Heart left ventricle (tissue), 16 donors: ENCODE data around the gene ZNF326. TPM values are rescaled to one million over a fixed set of nuclear protein-coding genes. Genes with fewer than 3 reads are reported as not detected.

Experiments
- ATAC-seq, 4 donors: fragments of 200-7000 bp; cut with Tn5 transposase; one replicate each; pipeline ENCODE4 v1.9.1; 2020 to 2022; ENCODE audit warnings: moderate library complexity in 4 of 4, mild to moderate bottlenecking in 3 of 4, moderate number of reproducible peaks in 1 of 4
- DNase-seq, 5 donors: peaks; one replicate each; pipeline ENCODE4 v3.0.0-alpha.2; 2020
- H3K27ac ChIP-seq, 12 donors: fragments of 200-600 bp; sonication (generic) in 4 of 12; one replicate each; pipeline versions ENCODE4 v1.5.0 to v1.8.0; 2016 to 2022; ENCODE audit warnings: mild to moderate bottlenecking in 2 of 12
- H3K27me3 ChIP-seq, 9 donors: fragments of 200-600 bp; sonication (generic) in 2 of 9; one replicate each; pipeline versions ENCODE4 v1.5.1 to v1.8.0; 2016 to 2022; ENCODE audit warnings: mild to moderate bottlenecking in 3 of 9
- H3K36me3 ChIP-seq, 9 donors: fragments of 200-600 bp; sonication (generic) in 2 of 9; one replicate each; pipeline versions ENCODE4 v1.5.0 to v1.8.0; 2018 to 2022; ENCODE audit warnings: mild to moderate bottlenecking in 2 of 9
- H3K4me1 ChIP-seq, 12 donors: fragments of 200-600 bp; sonication (generic) in 4 of 12; one replicate each; pipeline versions ENCODE4 v1.5.0 to v1.8.0; 2016 to 2022; ENCODE audit warnings: mild to moderate bottlenecking in 3 of 12
- H3K4me3 ChIP-seq, 12 donors: fragments of 200-600 bp; sonication (generic) in 4 of 12; one replicate each; pipeline versions ENCODE4 v1.5.0 to v1.8.0; 2017 to 2022; ENCODE audit warnings: mild to moderate bottlenecking in 9 of 12, moderate library complexity in 4 of 12
- H3K9me3 ChIP-seq, 12 donors: fragments of 200-600 bp; sonication (generic) in 4 of 12; one replicate each; pipeline versions ENCODE4 v1.5.0 to v1.8.0; 2016 to 2022; ENCODE audit warnings: mild to moderate bottlenecking in 1 of 12
- CTCF ChIP-seq, 12 donors: fragments of 200-600 bp; sonication (generic) in 4 of 12; IDR thresholded peaks; one replicate each; pipeline versions ENCODE4 v1.5.0 to v1.8.0; 2018 to 2022; ENCODE audit warnings: antibody characterized with exemption in 12 of 12, mild to moderate bottlenecking in 5 of 12
- POLR2A ChIP-seq, 2 donors: fragments of 450-650 bp; IDR thresholded peaks; one replicate each; pipeline ENCODE4 v1.6.1; 2017; ENCODE audit warnings: antibody characterized with exemption in 2 of 2, mild to moderate bottlenecking in 2 of 2, moderate library complexity in 2 of 2
- WGBS, 4 donors: extraction: QIAGEN DNeasy Blood & Tissue Kit in 2 of 4; methylation state at CpG; one replicate each; pipeline versions ENCODE4 v1.1.5 to v1.1.7; 2013 to 2018; 5-methylcytosine and 5-hydroxymethylcytosine counted together
- intact Hi-C, 10 donors: fragments of 100-400 bp; cut with DNase I; formaldehyde crosslinking; loops; one replicate each; pipeline versions ENCODE4 v1.11.1 to v1.14.2; 2022
- polyA plus RNA-seq, 2 donors: library from polyadenylated mRNA; stranded (reverse); fragments of 200-250 nt; gene quantifications; one replicate each; pipeline ENCODE4 v1.2.3, GENCODE V29; 2013
- total RNA-seq, 9 donors: library from RNA; depleted of rRNA in 2 of 9; stranded (reverse); fragments of >200 nt in 2 of 9; fragmentation: NEBNext Ultra II Directional in 3 of 9; extraction: Animal tissue kit (Norgen Biotek cat#: 25700) in 3 of 9; gene quantifications; one replicate each; pipeline versions ENCODE4 v1.1.0 to v1.2.4, GENCODE V29; 2016 to 2023
- donor health status: ischemic (EF 13 %, LVEDD 7.1; RV severe dilation, severe dysfunction).
- donor health status: healthy with polysubstance abuse.
- donor health status: DM: no; HTN: yes; CAD: no.
- donor health status: DM: no; HTN: no; CAD: no.
- donor health status: ischemic (EF 25% LVEDD 6.9; RV normal size, moderate dysfunction).
- donor health status: ischemic (EF 25% LVEDD 5.7; RV mildly dilated, moderate dysfunction).
- donor health status: healthy.
- donor health status: DM: yes; HTN: yes; CAD: no.
- donor health status: ischemic (EF 35%, LVEDD 5.7; RV mildly dilated, moderate dysfunction).
- donor health status: nonischemic (EF 11% LVEDD 7.7; RV severe dilation, severe dysfunction).
- donor health status: DM: yes; HTN: yes; CAD: no.
- donor health status: PGD.
- donor health status: ischemic (EF 29% LVEDD 5.4; RV normal size, mild dysfunction).
- donor health status: nonischemic (EF 23%, LVEDD 6.1; RV moderate dilation, normal function).

Gene ZNF326
- total and polyA plus RNA-seq, 11 donors: 4.9 to 14.7 (median 10.9) TPM

- intact Hi-C loops: loop anchor here in 2 of 10 donors (10.0 kb wide), 2 partner anchors 108 to 148 kb away; no protein-coding TSS in a partner anchor
- Histone ChIP-seq H3K4me1 (peaks cover 0 to 16% (median 0%) of the 10 kb centered on the region in 12 donors), H3K36me3 (no peaks in the 10 kb centered on the region), H3K9me3 (no peaks in the 10 kb centered on the region), H3K27me3 (no peaks in the 10 kb centered on the region), H3K4me3 (no peak overlapping the region), H3K27ac (no peak overlapping the region)
- DNase-seq (no peak), ATAC-seq (no peak)
- 92 to 98% (median 97%) methylated on average over 2 of the region's 2 CpGs for WGBS, 4 donors
- no peak for TF ChIP-seq POLR2A (IDR thresholded peaks at IDR 0.05)
- no peak for TF ChIP-seq CTCF (IDR thresholded peaks at IDR 0.05)
These were observed 42.2 kb upstream of the ZNF326 start for GRCh38 chr1:89952605-89953130.

DNA sequence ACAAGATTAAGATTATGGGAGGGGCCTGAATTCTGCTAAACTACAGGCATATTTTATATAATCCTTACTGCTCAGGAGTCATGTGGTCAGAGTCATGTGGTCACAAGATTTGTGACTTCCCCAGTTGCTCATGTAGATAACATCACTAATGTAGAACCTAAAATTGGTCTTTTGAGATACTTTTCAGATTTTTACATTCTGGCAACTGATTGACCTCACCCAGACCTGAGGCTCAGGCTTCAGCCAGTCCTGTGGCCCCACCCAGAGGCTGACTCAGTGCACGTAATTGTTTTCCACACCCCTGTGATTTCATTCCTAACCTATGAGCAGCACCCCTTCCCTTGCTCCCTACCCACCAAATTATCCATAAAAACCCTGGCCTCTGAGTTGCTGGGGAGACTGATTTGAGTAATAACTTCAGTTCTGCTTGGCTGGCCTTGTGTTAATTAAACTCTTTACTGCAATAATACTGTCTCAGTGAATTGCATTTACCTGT, 41.7 kb upstream of the ZNF326 start:
- Histone ChIP-seq H3K36me3 (no peaks in the 10 kb centered on the region), H3K4me3 (no peak overlapping the region), H3K27ac (no peak overlapping the region), H3K27me3 (no peaks in the 10 kb centered on the region), H3K9me3 (no peaks in the 10 kb centered on the region), H3K4me1 (peaks cover 0 to 16% (median 0%) of the 10 kb centered on the region in 12 donors)
- TF ChIP-seq CTCF (IDR thresholded peaks at IDR 0.05) (peak in 7 of 12 donors; percentile 9 to 38 (median 25)), POLR2A (IDR thresholded peaks at IDR 0.05) (no peak)
- 44 to 61% (median 49%) methylated on average over 1 of the region's 1 CpG for WGBS, 4 donors
- DNase-seq (peak in 3 of 5 donors; percentile 23 to 39 (median 37)), ATAC-seq (peak in 3 of 4 donors; percentile 69 to 80 (median 79))
- intact Hi-C loops: loop anchor here in 2 of 10 donors (10.0 kb wide), 2 partner anchors 108 to 148 kb away; no protein-coding TSS in a partner anchor

GRCh38 chr1:89953929-89954328, 41.0 kb upstream of the ZNF326 start:
- H3K4me1 ChIP-seq: peaks cover 0 to 16% (median 0%) of the 10 kb centered on the region in 12 donors
- no peaks in the 10 kb centered on the region for H3K36me3 ChIP-seq
- DNase-seq (no peak), ATAC-seq (no peak)
- H3K27me3 ChIP-seq: no peaks in the 10 kb centered on the region
- no peak overlapping the region for H3K27ac ChIP-seq
- WGBS, 4 donors: 97 to 100% (median 99%) methylated on average over 1 of the region's 1 CpG
- no peak overlapping the region for H3K4me3 ChIP-seq
- no peak for TF ChIP-seq CTCF (IDR thresholded peaks at IDR 0.05)
- TF ChIP-seq POLR2A (IDR thresholded peaks at IDR 0.05): no peak
- intact Hi-C loops: loop anchor here in 2 of 10 donors (10.0 kb wide), 2 partner anchors 109 to 149 kb away; no protein-coding TSS in a partner anchor
- no peaks in the 10 kb centered on the region for H3K9me3 ChIP-seq

DNA sequence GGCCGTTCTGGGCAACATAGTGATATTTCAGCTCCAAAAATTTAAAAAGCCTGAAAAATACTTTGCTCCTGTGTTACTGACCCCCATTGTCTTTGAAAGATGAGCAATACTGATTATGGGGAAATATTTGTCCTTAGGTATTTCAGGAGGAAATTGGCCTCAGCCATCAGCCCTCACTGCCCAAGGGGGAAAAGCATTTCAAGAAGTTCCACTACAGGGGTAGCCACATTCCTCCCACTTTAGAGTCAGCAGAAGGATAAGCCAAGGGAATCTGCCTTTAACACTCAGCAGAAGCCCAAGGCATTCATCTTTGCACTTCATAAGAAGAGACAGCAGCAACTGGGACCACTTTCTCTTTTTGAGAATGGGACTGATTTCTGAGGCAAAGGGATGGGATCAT, 40.5 kb upstream of the ZNF326 start:
- no peak for ATAC-seq
- no peak for DNase-seq
- Histone ChIP-seq H3K4me3 (no peak overlapping the region), H3K9me3 (no peaks in the 10 kb centered on the region), H3K4me1 (peaks cover 0 to 16% (median 0%) of the 10 kb centered on the region in 12 donors), H3K36me3 (no peaks in the 10 kb centered on the region), H3K27me3 (no peaks in the 10 kb centered on the region), H3K27ac (no peak overlapping the region)
- TF ChIP-seq CTCF (IDR thresholded peaks at IDR 0.05) (no peak), POLR2A (IDR thresholded peaks at IDR 0.05) (no peak)
- intact Hi-C loops: loop anchor here in 2 of 10 donors (10.0 kb wide), 2 partner anchors 110 to 150 kb away; no protein-coding TSS in a partner anchor
- WGBS, 4 donors: 83 to 93% (median 91%) methylated on average over 1 of the region's 1 CpG
